ENCODE measurements around the gene PRKAR2A. TPM values are rescaled to one million over a fixed set of nuclear protein-coding genes. Genes with fewer than 3 reads are reported as not detected.
A peak's percentile ranks its signal among the peaks of the same experiment; 100 is the strongest.
"Not testable (repeated sequence)": the region's sequence is repeated elsewhere in the genome, so short reads cannot be mapped to it uniquely, and the experiment has no call there.

The PRKAR2A gene
- total RNA-seq, 2 experiments from 2014 or later: 18.5 to 21.7 TPM

- DNase-seq: no peak
- Mint-ChIP-seq H3K4me3 (no peak overlapping the region), H3K9me3 (no peaks in the 10 kb centered on the region), H3K36me3 (ENCODE audit: low read depth) (peaks cover 1% of the 10 kb centered on the region), H3K27me3 (ENCODE audit: low read depth) (no peaks in the 10 kb centered on the region), H3K4me1 (ENCODE audit: low read depth) (no peaks in the 10 kb centered on the region), H3K27ac (no peak overlapping the region)
- CTCF ChIA-PET: interaction anchor here (0.6 to 1.1 kb wide), 2 partner anchors 19 to 625 kb away, joined by 3 to 5 read pairs; no protein-coding TSS in a partner anchor
- intact Hi-C loops (cut with micrococcal nuclease): no loop called here
Measured at GRCh38 chr3:48759071-48759470, 88.6 kb downstream of the PRKAR2A start.

DNA sequence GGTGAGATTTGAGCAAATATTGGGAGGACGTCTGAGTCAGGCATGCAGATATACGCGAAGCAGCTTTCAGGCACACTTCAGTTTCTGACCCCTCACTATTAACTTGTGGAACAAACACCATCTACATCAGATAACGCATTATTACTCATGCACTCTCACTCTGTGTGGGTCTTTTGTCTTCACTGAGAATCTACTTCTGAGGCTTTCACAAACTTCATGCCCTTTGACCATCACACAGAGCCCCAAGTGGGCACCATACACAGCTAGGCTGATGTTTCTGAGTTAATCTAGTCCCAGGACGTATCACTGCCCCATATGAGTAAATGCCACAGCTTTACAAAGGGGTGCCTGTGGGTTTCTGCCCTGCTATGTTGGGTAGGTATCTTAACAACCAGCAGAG lies 91.0 kb downstream of the PRKAR2A start:
- H3K27me3 Mint-ChIP-seq (ENCODE audit: low read depth): no peaks in the 10 kb centered on the region
- H3K27ac Mint-ChIP-seq: no peak overlapping the region
- H3K36me3 Mint-ChIP-seq (ENCODE audit: low read depth): peaks cover 3% of the 10 kb centered on the region
- intact Hi-C loops (cut with micrococcal nuclease): no loop called here
- CTCF ChIA-PET: interaction anchor here (1.1 kb wide), 1 partner anchor 17 kb away, joined by 4 read pairs; no protein-coding TSS in a partner anchor
- no peaks in the 10 kb centered on the region for H3K4me1 Mint-ChIP-seq (ENCODE audit: low read depth)
- DNase-seq: no peak
- H3K4me3 Mint-ChIP-seq: no peak overlapping the region
- no peaks in the 10 kb centered on the region for H3K9me3 Mint-ChIP-seq

DNA sequence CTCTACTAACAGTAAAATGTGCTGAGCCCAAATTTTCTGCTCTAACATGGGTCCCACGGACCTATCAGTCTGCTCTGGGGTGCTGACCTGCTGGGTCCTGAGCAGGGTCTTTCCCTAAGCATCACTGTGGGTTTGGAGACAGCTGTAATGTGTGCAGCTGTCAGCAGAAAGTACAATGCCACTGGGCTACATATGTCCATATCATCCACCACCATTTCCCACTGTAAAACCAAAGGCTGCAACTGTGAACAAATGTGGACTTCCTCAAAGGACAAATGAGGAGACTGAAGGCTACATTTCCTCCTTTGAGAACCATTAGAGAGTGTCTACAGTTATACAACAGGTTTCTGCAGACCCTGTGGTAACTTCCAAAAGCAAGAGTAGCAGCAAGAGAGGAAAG lies 96.8 kb downstream of the PRKAR2A start:
- DNase-seq: no peak
- Mint-ChIP-seq H3K27me3 (ENCODE audit: low read depth) (no peaks in the 10 kb centered on the region), H3K4me1 (ENCODE audit: low read depth) (no peaks in the 10 kb centered on the region), H3K27ac (no peak overlapping the region), H3K36me3 (ENCODE audit: low read depth) (peaks cover 9% of the 10 kb centered on the region), H3K4me3 (no peak overlapping the region), H3K9me3 (no peaks in the 10 kb centered on the region)
- CTCF ChIA-PET: interaction anchor here (1.0 kb wide), 1 partner anchor 10 kb away, joined by 3 read pairs; no protein-coding TSS in a partner anchor
- intact Hi-C loops (cut with micrococcal nuclease): no loop called here

- DNase-seq: no peak
- CTCF ChIA-PET: interaction anchor here (0.7 to 0.9 kb wide), 3 partner anchors 10 to 151 kb away, joined by 4 to 8 read pairs (median 7); no protein-coding TSS in a partner anchor
- intact Hi-C loops (cut with micrococcal nuclease): no loop called here
- H3K9me3 Mint-ChIP-seq: no peaks in the 10 kb centered on the region
- H3K4me1 Mint-ChIP-seq (ENCODE audit: low read depth): no peaks in the 10 kb centered on the region
- H3K4me3 Mint-ChIP-seq: no peak overlapping the region
- no peaks in the 10 kb centered on the region for H3K27me3 Mint-ChIP-seq (ENCODE audit: low read depth)
- H3K27ac Mint-ChIP-seq: no peak overlapping the region
- H3K36me3 Mint-ChIP-seq (ENCODE audit: low read depth): peaks cover 14% of the 10 kb centered on the region
Measured at GRCh38 chr3:48748754-48749153, 98.9 kb downstream of the PRKAR2A start.

DNA sequence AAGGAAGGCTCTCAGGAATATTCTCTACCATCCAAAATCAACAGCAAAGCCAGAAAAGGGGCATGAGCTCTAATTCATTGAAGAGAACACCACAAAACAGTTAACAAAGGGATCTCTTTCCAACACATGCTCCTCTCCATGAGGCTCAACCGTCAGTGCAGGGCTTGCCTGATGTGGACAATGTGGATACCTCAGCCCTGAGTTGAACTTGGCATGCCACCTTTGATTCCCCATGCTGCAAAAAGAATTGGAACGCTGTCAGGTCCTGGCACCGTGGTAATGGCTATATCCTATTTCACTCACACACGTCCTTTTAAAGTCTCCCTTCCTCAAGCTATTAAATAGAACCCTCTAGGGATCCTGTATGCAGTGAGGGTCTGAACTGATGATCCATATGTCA lies 100.0 kb downstream of the PRKAR2A start:
- peaks cover 12% of the 10 kb centered on the region for H3K36me3 Mint-ChIP-seq (ENCODE audit: low read depth)
- intact Hi-C loops (cut with micrococcal nuclease): no loop called here
- CTCF ChIA-PET: interaction anchor here (0.6 to 0.7 kb wide), 2 partner anchors 14 to 108 kb away, joined by 3 to 5 read pairs; no protein-coding TSS in a partner anchor
- no peaks in the 10 kb centered on the region for H3K4me1 Mint-ChIP-seq (ENCODE audit: low read depth)
- no peak for DNase-seq
- no peak overlapping the region for H3K4me3 Mint-ChIP-seq
- no peak overlapping the region for H3K27ac Mint-ChIP-seq
- H3K27me3 Mint-ChIP-seq (ENCODE audit: low read depth): no peaks in the 10 kb centered on the region
- no peaks in the 10 kb centered on the region for H3K9me3 Mint-ChIP-seq

DNA sequence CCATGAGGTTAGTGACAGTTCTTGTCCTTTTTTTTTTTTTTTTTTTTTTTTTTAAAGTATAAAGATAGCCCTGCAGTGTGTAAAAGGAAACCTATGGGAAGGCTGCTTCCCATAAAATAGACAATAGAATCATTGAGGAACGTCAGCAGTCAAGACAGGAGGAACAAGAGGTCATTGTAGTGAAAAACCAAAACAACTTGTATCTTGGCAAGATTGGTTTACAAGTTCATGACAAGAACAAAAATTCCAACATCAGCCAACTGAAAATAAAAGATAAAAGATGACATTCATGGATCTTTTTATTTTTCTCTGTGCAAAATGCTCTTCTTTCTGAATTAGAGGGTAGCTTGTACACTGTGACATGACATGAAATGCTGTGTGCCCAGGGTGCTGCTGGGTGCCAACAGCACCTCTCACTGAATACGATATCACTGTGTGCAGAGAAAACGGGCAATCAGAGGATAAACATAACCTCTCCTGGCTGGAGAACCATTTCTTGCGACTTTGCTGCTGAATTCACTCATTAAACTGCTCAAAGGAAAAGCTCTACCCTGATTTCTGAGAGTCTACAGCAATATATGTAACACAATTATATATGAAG lies 100.6 kb downstream of the PRKAR2A start:
- Mint-ChIP-seq H3K4me1 (ENCODE audit: low read depth) (no peaks in the 10 kb centered on the region), H3K4me3 (no peak overlapping the region), H3K9me3 (no peaks in the 10 kb centered on the region)

GRCh38 chr3:48743773-48744172 lies 103.9 kb downstream of the PRKAR2A start:
- Mint-ChIP-seq H3K4me1 (ENCODE audit: low read depth) (no peaks in the 10 kb centered on the region), H3K27ac (no peak overlapping the region), H3K36me3 (ENCODE audit: low read depth) (peaks cover 9% of the 10 kb centered on the region), H3K4me3 (no peak overlapping the region), H3K27me3 (ENCODE audit: low read depth) (no peaks in the 10 kb centered on the region), H3K9me3 (no peaks in the 10 kb centered on the region)
- CTCF ChIA-PET: interaction anchor here (0.6 kb wide), 2 partner anchors 40 to 297 kb away, joined by 3 read pairs; no protein-coding TSS in a partner anchor
- intact Hi-C loops (cut with micrococcal nuclease): no loop called here
- no peak for DNase-seq

More for the DNA sequence above, 100.6 kb downstream of the PRKAR2A start:
- no peak for DNase-seq
- Mint-ChIP-seq H3K27ac (no peak overlapping the region), H3K36me3 (ENCODE audit: low read depth) (peaks cover 12% of the 10 kb centered on the region), H3K27me3 (ENCODE audit: low read depth) (no peaks in the 10 kb centered on the region)
- intact Hi-C loops (cut with micrococcal nuclease): no loop called here
- CTCF ChIA-PET: interaction anchor here (0.6 to 0.7 kb wide), 2 partner anchors 14 to 109 kb away, joined by 3 to 5 read pairs; no protein-coding TSS in a partner anchor

DNA sequence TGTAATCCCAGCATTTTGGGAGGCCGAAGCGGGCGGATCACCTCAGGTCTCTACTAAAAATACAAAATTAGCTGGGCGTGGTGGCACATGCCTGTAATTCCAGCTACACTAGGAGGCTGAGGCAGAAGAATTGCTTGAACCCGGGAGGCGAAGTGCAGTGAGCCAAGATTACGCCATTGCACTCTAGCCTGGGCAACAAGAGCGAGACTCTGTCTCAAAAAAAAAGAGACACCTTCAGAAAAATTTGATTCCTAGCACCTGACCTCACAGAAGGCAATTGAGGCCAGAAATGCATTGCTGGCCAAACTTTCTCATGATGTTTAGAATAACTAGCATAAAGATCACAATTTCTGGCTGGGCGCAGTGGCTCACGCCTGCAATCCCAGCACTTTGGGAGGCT lies 106.4 kb downstream of the PRKAR2A start:
- H3K9me3 Mint-ChIP-seq; H3K27me3 Mint-ChIP-seq (ENCODE audit: low read depth); H3K4me1 Mint-ChIP-seq (ENCODE audit: low read depth); H3K27ac Mint-ChIP-seq; H3K4me3 Mint-ChIP-seq; DNase-seq; intact Hi-C loops (cut with micrococcal nuclease); H3K36me3 Mint-ChIP-seq (ENCODE audit: low read depth): not testable (repeated sequence)
- CTCF ChIA-PET: interaction anchor here (0.6 to 1.9 kb wide), 7 partner anchors 9 to 896 kb away, joined by 3 to 5 read pairs (median 4); no protein-coding TSS in a partner anchor

GRCh38 chr3:48739955-48740823 lies 107.5 kb downstream of the PRKAR2A start:
- Mint-ChIP-seq H3K27ac (no peak overlapping the region), H3K27me3 (ENCODE audit: low read depth) (no peaks in the 10 kb centered on the region), H3K4me1 (ENCODE audit: low read depth) (no peaks in the 10 kb centered on the region), H3K9me3 (no peaks in the 10 kb centered on the region), H3K4me3 (no peak overlapping the region), H3K36me3 (ENCODE audit: low read depth) (no peaks in the 10 kb centered on the region)
- intact Hi-C loops (cut with micrococcal nuclease): loop anchor here (1.0 to 5.0 kb wide), 2 partner anchors 55 to 212 kb away; partner anchors contain the start of gene NCKIPSD
- CTCF ChIA-PET: interaction anchor here (0.6 to 1.9 kb wide), 25 partner anchors 9 to 743 kb away, joined by 3 to 21 read pairs (median 4); partner anchors contain the start of gene USP4
- peak; percentile 71 for DNase-seq

GRCh38 chr3:48739617-48739954 lies 108.1 kb downstream of the PRKAR2A start:
- intact Hi-C loops (cut with micrococcal nuclease): loop anchor here (5.0 kb wide), 1 partner anchor 213 kb away; no protein-coding TSS in a partner anchor
- H3K4me3 Mint-ChIP-seq: no peak overlapping the region
- CTCF ChIA-PET: interaction anchor here (0.6 to 1.9 kb wide), 22 partner anchors 8 to 743 kb away, joined by 3 to 21 read pairs (median 4); partner anchors contain the start of gene USP4

DNA sequence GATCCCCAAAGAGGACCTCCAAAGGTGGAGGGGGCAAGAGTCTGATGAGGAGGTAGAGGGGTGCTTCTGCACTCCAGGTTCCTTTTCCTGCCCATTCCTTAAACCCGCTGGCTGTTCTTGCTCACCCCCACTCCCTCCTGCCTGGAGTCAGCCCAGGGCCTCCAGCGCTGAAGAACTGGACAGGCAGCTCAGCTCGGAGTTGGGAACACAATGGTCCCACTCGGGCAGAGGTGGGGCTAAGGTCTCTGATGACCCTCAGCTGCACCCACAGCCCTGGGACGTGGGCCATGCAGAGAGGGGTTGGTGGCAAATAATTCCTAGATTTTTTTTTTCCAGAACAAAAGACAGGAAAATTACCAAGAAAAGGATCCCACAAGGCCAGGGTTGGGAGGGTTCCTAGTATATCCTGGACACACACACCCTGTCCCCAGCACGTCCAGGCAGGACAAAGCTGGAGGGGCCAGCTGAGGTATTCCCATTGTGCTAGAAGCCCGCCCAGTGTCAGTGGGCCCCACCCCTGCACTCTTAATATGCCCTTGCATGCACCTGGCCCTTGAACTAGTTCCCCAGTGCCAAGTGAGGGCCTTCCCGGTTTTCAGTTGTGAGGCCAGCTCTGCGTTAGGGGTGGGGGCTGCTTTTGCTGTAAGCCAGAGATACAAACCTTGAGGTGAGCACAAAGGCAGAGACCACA lies 108.6 kb downstream of the PRKAR2A start:
- intact Hi-C loops (cut with micrococcal nuclease): loop anchor here (5.0 kb wide), 1 partner anchor 213 kb away; no protein-coding TSS in a partner anchor
- Mint-ChIP-seq H3K36me3 (ENCODE audit: low read depth) (no peaks in the 10 kb centered on the region), H3K27me3 (ENCODE audit: low read depth) (no peaks in the 10 kb centered on the region), H3K4me3 (no peak overlapping the region), H3K9me3 (no peaks in the 10 kb centered on the region), H3K4me1 (ENCODE audit: low read depth) (no peaks in the 10 kb centered on the region), H3K27ac (no peak overlapping the region)
- CTCF ChIA-PET: interaction anchor here (0.6 to 1.9 kb wide), 19 partner anchors 8 to 601 kb away, joined by 3 to 21 read pairs (median 4); partner anchors contain the start of gene USP4
- no peak for DNase-seq

More at GRCh38 chr3:48739617-48739954, 108.1 kb downstream of the PRKAR2A start:
- Mint-ChIP-seq H3K27me3 (ENCODE audit: low read depth) (no peaks in the 10 kb centered on the region), H3K4me1 (ENCODE audit: low read depth) (no peaks in the 10 kb centered on the region), H3K36me3 (ENCODE audit: low read depth) (no peaks in the 10 kb centered on the region), H3K9me3 (no peaks in the 10 kb centered on the region), H3K27ac (no peak overlapping the region)
- no peak for DNase-seq
